ENCODE data around the gene TOMM7.
"Not testable (repeated sequence)": the region's sequence is repeated elsewhere in the genome, so short reads cannot be mapped to it uniquely, and the experiment has no call there.

TOMM7 gene

DNA sequence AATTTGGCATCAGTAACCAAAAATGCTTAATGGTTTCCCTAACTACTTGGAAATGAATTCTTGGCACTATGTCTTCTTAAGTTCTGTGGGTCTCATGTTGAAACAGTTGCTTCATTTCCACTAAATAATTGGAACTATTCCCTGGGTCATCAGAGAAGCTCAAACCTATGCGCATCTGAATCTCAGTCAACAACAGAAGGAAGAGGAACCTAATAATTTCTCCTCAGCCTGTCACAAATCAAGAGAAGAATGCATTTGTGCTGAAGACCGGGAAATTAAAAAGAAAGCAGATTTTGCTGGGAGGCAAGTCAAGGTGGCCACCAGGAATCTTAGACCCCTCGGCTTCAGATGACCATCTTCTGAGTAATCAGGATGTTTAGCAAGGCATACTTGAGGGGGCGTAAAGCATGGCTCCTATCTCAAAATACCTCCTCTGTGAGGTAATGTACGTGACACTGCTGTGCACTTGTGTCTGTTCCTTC is 41.4 kb downstream of the TOMM7 start:
- no peak for DNase-seq

DNA sequence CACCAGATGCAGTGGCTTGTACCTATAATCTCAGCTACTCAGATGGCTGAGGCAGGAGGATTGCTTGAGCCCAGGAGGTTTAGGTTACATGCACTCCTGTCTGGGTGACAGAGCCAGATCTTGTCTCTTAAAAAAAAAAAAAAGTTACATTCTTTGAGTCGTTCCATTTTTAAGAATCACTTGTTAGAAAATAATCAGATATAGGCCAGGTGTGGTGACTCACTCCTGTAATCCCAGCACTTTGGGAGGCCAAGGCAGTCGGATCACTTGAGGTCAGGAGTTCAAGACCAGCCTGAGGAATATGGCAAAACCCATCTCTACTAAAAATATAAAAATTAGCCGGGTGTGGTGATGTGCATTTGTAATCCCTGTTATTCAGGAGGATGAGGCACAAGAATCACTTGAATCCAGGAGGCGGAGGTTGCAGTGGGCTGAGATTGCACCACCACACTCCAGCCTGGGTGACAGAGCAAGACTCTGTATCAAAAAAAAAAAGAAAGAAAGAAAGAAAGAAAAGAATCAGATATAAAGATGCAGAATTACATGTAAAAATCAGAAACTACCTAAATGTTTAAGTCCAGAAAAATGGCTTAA is 42.8 kb downstream of the TOMM7 start:
- not testable (repeated sequence) for DNase-seq

DNA sequence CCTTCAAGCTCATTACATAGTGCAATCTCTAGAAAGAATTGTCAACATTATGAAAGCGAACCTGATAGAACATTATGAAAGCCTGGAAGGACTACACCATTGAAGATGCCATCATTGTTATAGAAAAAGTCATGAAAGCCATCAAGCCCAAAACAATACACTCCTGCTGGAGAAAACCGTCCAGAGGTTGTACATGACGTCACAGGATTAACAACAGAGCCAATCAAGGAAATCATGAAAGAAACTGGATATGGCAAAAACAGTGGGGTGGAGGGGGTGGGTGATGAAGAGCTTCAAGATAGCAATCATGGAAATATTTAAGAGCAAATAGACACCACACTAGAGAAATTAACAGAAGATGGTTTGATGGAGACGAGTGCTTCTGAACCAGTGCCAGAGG is 45.7 kb downstream of the TOMM7 start:
- no peak for DNase-seq

DNA sequence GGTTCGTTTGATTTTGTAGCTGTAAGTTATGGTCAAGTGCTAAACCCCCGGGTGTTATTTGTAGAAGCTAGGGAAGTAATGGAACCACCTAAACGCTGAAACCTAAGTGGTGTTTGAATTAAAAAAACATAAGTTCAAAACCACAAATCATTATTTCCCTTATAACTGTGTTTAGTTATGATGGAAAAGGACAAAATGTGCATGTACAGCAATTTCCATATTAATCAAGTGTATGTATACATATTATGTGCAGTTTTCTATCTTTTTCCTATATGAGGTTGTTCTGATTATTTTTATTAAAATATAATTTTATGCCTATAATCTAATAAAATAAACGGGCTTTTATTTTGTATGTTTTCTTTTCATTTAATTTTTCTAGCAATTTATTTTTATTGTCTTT is 49.8 kb downstream of the TOMM7 start:
- DNase-seq = no peak

DNA sequence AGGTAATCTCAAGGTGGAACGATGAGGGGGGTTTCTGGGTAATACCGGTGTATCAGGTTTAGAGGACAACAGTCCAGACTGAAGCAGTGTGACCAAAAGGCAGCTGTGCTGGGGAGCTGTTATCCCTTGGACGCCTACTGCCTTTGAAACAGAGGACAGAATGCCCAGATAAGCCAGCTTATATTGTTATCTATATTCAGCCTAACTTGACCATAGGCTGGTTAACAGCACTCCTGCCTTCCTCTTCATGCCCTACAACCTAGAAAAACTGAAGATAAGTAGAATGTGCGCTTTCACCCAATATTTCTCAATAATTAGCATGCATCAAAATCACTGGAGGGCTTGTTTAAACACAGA is 50.8 kb downstream of the TOMM7 start:
- no peak for DNase-seq

DNA sequence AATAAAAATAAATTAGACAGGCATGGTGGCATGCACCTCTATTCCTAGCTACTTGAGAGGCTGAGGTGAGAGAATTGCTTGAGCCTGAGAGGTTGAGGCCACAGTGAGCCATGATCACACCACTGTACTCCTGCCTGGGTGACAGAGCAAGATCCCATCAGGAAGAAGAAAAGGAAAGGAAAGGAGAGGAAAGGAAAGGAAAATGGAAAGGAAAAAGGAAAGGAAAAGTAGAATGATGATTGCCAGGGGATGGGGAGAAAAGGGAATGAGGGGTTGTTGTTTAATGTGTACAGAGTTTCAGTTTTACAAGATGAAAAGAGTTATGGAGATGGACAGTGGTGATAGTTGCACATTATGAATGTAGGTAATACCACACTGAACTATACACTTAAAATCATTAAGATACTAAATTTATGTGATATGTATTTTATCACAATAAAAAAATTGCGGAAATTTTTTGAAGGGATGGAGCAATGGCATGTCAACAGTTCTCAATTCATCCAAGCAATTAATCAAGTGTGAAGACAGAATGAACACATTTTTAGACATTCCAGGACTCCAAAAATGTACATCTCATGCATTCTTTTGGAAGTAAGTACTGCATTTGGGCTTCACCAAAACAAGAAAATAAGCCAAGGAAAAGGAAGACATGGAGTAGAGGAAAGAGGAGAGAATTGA is 51.3 kb downstream of the TOMM7 start:
- DNase-seq = no peak

DNA sequence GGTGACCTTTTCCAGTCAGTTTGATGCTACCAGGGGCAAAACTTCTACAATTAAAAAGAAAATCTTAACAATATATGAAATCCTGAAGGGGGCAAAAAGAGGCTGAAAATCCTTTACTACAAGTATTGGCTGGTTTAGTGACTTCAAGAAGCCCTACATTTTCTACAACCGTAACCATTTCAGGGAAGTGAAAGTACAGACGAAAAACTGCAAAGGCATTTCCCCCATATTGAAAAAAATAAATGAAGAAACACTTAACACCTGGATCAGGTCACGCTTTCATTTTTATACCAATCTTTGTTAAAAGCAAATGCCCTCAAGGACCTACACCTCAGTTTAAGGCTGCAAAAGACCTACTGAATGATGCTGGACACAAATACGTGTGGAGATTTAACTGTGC is 57.0 kb downstream of the TOMM7 start:
- DNase-seq = no peak

Measured in CD4-positive, alpha-beta T cell treated with Interleukin-4 for 1 hour (primary cell).